H9 (cell line): ENCODE results near the gene ATP2B2. TPM values are rescaled to one million over a fixed set of nuclear protein-coding genes. Genes with fewer than 3 reads are reported as not detected.
A peak's percentile ranks its signal among the peaks of the same experiment; 100 is the strongest.

ENCODE experiments used
- DNase-seq: peaks from one replicate; pipeline ENCODE4 v3.0.0-alpha.2; 2017
- H2AFZ ChIP-seq: one replicate; pipeline ENCODE4 v1.6.1; 2013; ENCODE audit warnings: mild to moderate bottlenecking, low read length, control low read depth, moderate library complexity
- H2AK5ac ChIP-seq: 2 replicates; pipeline ENCODE4 v1.6.1; 2013; ENCODE audit warnings: low read length, control low read depth, mixed read lengths; ENCODE audit not compliant: insufficient read length
- H2BK120ac ChIP-seq: one replicate; pipeline ENCODE4 v1.6.1; 2013; ENCODE audit warnings: low read depth, mild to moderate bottlenecking, low read length, control low read depth, inconsistent platforms; ENCODE audit not compliant: poor library complexity, severe bottlenecking
- H2BK12ac ChIP-seq: 2 replicates; pipeline ENCODE4 v1.6.1; 2013; ENCODE audit warnings: low read length, control low read depth, mixed read lengths, low read depth; ENCODE audit not compliant: insufficient read length
- H2BK15ac ChIP-seq: 2 replicates; pipeline ENCODE4 v1.6.1; 2013; ENCODE audit warnings: low read depth, low read length, control low read depth
- H2BK20ac ChIP-seq: one replicate; pipeline ENCODE4 v1.6.1; 2013; ENCODE audit warnings: low read depth, mild to moderate bottlenecking, low read length, control low read depth, inconsistent platforms; ENCODE audit not compliant: poor library complexity, severe bottlenecking
- H2BK5ac ChIP-seq: 2 replicates; pipeline ENCODE4 v1.6.1; 2013; ENCODE audit warnings: low read length, control low read depth, mixed read lengths; ENCODE audit not compliant: insufficient read length
- H3K14ac ChIP-seq: 2 replicates; pipeline ENCODE4 v1.6.1; 2013; ENCODE audit warnings: low read length, control low read depth; ENCODE audit not compliant: insufficient read depth
- H3K18ac ChIP-seq: 2 replicates; pipeline ENCODE4 v1.6.1; 2013; ENCODE audit warnings: low read depth, mild to moderate bottlenecking, mixed read lengths, low read length, control low read depth; ENCODE audit not compliant: insufficient read length
- H3K23ac ChIP-seq: 2 replicates; pipeline ENCODE4 v1.6.1; 2013; ENCODE audit warnings: low read length, control low read depth, mixed read lengths, low read depth; ENCODE audit not compliant: insufficient read length
- H3K23me2 ChIP-seq: 2 replicates; pipeline ENCODE4 v1.6.1; 2013; ENCODE audit warnings: low read depth, mild to moderate bottlenecking, mixed read lengths, low read length, control low read depth; ENCODE audit not compliant: insufficient read length, poor library complexity, severe bottlenecking
- H3K27ac ChIP-seq: 2 replicates; pipeline ENCODE4 v1.5.1; 2013; ENCODE audit warnings: low read length, control low read depth, mixed read lengths, low read depth; ENCODE audit not compliant: insufficient read length
- H3K27me3 ChIP-seq: 2 replicates; pipeline ENCODE4 v1.6.1; 2013; ENCODE audit warnings: low read length, control low read depth, inconsistent platforms; ENCODE audit not compliant: insufficient read depth
- H3K4ac ChIP-seq: 2 replicates; pipeline ENCODE4 v1.6.1; 2013; ENCODE audit warnings: low read depth, mild to moderate bottlenecking, control low read depth, inconsistent platforms, low read length, moderate library complexity
- H3K4me1 ChIP-seq: 2 replicates; pipeline ENCODE4 v1.6.1; 2013; ENCODE audit warnings: low read length, control low read depth, inconsistent platforms; ENCODE audit not compliant: insufficient read depth
- H3K4me2 ChIP-seq: 2 replicates; pipeline ENCODE4 v1.6.1; 2013; ENCODE audit warnings: low read length, control low read depth, mixed read lengths; ENCODE audit not compliant: insufficient read length, insufficient read depth
- H3K56ac ChIP-seq: 2 replicates; pipeline ENCODE4 v1.6.1; 2013; ENCODE audit warnings: low read depth, mild to moderate bottlenecking, mixed read lengths, low read length, control low read depth; ENCODE audit not compliant: insufficient read length
- H3K79me1 ChIP-seq: 2 replicates; pipeline ENCODE4 v1.6.1; 2013; ENCODE audit warnings: low read depth, mild to moderate bottlenecking, moderate library complexity, low read length, control low read depth, inconsistent platforms; ENCODE audit not compliant: insufficient read depth, poor library complexity, severe bottlenecking
- H3K79me2 ChIP-seq: 2 replicates; pipeline ENCODE4 v1.6.1; 2013; ENCODE audit warnings: low read length, control low read depth, inconsistent platforms; ENCODE audit not compliant: insufficient read depth
- H3K9ac ChIP-seq: 2 replicates; pipeline ENCODE4 v1.6.1; 2013; ENCODE audit warnings: low read length, control low read depth, mixed read lengths; ENCODE audit not compliant: insufficient read length; ENCODE audit errors: extremely low read depth
- H3K9me3 ChIP-seq: one replicate; pipeline ENCODE4 v1.6.1; 2013; ENCODE audit warnings: low read depth, low read length, inconsistent platforms; ENCODE audit not compliant: control insufficient read depth
- H3T11ph ChIP-seq: one replicate; pipeline ENCODE4 v1.6.1; 2013; ENCODE audit warnings: mild to moderate bottlenecking, low read length, control low read depth, inconsistent platforms
- H4K20me1 ChIP-seq: one replicate; pipeline ENCODE4 v1.6.1; 2013; ENCODE audit not compliant: control insufficient read depth, insufficient read length, insufficient read depth
- H4K5ac ChIP-seq: 2 replicates; pipeline ENCODE4 v1.6.1; 2013; ENCODE audit warnings: low read depth, mild to moderate bottlenecking, mixed read lengths, low read length, control low read depth; ENCODE audit not compliant: insufficient read length
- H4K8ac ChIP-seq: replicated peaks from 2 replicates; pipeline ENCODE4 v1.6.1; 2013; ENCODE audit warnings: low read length, control low read depth, mixed read lengths, low read depth; ENCODE audit not compliant: insufficient read length
- H4K91ac ChIP-seq: 2 replicates; pipeline ENCODE4 v1.6.1; 2013; ENCODE audit warnings: low read depth, mild to moderate bottlenecking, moderate library complexity, mixed read lengths, low read length, control low read depth; ENCODE audit not compliant: insufficient read length
- H3K27ac Mint-ChIP-seq, 3 experiments: 2 replicates in 2 of 3; 3 replicates in 1 of 3; pipeline ENCODE4 v1.8.0; 2020 to 2021; ENCODE audit warnings: mixed read lengths in 3 of 3, mild to moderate bottlenecking in 1 of 3, moderate library complexity in 1 of 3
- H3K27me3 Mint-ChIP-seq: 2 replicates; pipeline ENCODE4 v1.8.0; 2021; ENCODE audit warnings: low read depth, mild to moderate bottlenecking, moderate library complexity, mixed read lengths
- H3K36me3 Mint-ChIP-seq, 3 experiments: 2 replicates in 2 of 3; 3 replicates in 1 of 3; pipeline ENCODE4 v1.8.0; 2020 to 2021; ENCODE audit warnings: low read depth in 3 of 3, mixed read lengths in 3 of 3; ENCODE audit not compliant: insufficient read depth in 1 of 3
- H3K4me1 Mint-ChIP-seq, 2 experiments: 2 replicates each; pipeline ENCODE4 v1.8.0; 2020; ENCODE audit warnings: mixed read lengths in 2 of 2
- H3K4me3 Mint-ChIP-seq, 2 experiments: 2 replicates in 1 of 2; 3 replicates in 1 of 2; pipeline ENCODE4 v1.8.0; 2020 to 2021; ENCODE audit warnings: mild to moderate bottlenecking in 2 of 2, mixed read lengths in 2 of 2, moderate library complexity in 1 of 2
- H3K9me3 Mint-ChIP-seq, 2 experiments: 2 replicates in 1 of 2; 3 replicates in 1 of 2; pipeline ENCODE4 v1.8.0; 2020; ENCODE audit warnings: mild to moderate bottlenecking in 2 of 2, mixed read lengths in 2 of 2, moderate library complexity in 1 of 2
- CTCF ChIP-seq: fragments of 200-600 bp; sonication (generic); conservative IDR thresholded peaks from 3 replicates; pipeline ENCODE4 v1.8.0; 2021; ENCODE audit warnings: antibody characterized with exemption, mild to moderate bottlenecking
- WGBS: extraction: QIAGEN DNeasy Blood & Tissue Kit; methylation state at CpG from one replicate; pipeline ENCODE4 v1.1.7; 2013; ENCODE audit warnings: missing lambda C conversion rate, low lambda C conversion rate, mixed read lengths; ENCODE audit not compliant: insufficient read length; ENCODE audit errors: extremely low coverage; 5-methylcytosine and 5-hydroxymethylcytosine counted together
- total RNA-seq: library from RNA; stranded (reverse); gene quantifications from 2 replicates; pipeline ENCODE4 v1.2.1, GENCODE V29; 2021

Gene ATP2B2
- total RNA-seq, 1 experiment from 2014 or later: 0.33 TPM

DNA sequence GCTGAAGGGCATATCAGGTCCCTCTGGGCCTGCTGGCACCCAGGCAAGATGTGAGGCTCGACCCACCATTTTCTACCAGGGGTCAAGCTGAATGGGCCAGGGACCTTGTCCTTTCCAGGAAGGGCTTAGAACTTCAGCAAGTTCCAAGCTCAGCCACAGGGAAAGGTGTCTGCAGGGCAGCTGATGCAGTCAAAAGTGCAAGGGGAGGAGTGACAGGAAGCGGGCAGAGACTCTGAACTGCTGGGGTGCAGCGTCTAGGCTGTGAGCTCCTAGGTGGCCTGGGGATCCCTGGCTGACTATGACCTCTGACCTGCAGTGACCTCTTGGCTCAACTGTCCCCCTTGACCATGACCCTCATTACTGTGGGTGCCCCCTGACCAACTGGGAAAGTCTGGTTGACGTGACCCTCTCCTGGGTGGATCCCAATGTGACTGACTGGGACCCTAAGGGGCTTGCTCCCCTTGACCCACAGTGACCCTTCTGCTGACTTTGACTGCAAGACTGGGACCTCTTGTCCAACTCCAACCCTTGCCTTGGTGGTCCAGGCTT, 170.1 kb downstream of the ATP2B2 start:
- Histone ChIP-seq H3K9me3 (no peaks in the 10 kb centered on the region), H2BK20ac (no peak overlapping the region), H2BK12ac (no peak overlapping the region), H3K9ac (no peak overlapping the region), H3K79me1 (no peaks in the 10 kb centered on the region), H2AK5ac (no peak overlapping the region), H4K8ac (no peak overlapping the region), H2AFZ (no peak overlapping the region), H4K20me1 (no peaks in the 10 kb centered on the region), H3K27ac (no peak overlapping the region), H2BK5ac (no peak overlapping the region), H3K23ac (no peak overlapping the region), H3K4me2 (no peak overlapping the region), H3T11ph (no peak overlapping the region), H3K23me2 (no peaks in the 10 kb centered on the region), H4K91ac (no peak overlapping the region), H3K18ac (no peak overlapping the region), H3K4ac (no peak overlapping the region), H3K27me3 (no peaks in the 10 kb centered on the region), H3K56ac (no peak overlapping the region), H2BK120ac (no peak overlapping the region), H3K79me2 (no peaks in the 10 kb centered on the region), H3K4me1 (peaks cover 2% of the 10 kb centered on the region; the same call in 1 of the 2 replicates), H4K5ac (no peak overlapping the region), H2BK15ac (no peak overlapping the region), H3K14ac (no peak overlapping the region)
- no peak for TF ChIP-seq CTCF
- no peak for DNase-seq
- Mint-ChIP-seq H3K27me3 (peaks cover 19% of the 10 kb centered on the region), H3K27ac (peak overlapping the region in 1 of 3 experiments; percentile 82; a peak in 1 of 7 replicates), H3K9me3 (no peaks in the 10 kb centered on the region), H3K36me3 (no peaks in the 10 kb centered on the region), H3K4me3 (no peak overlapping the region), H3K4me1 (peaks cover 14 to 23% of the 10 kb centered on the region in 2 experiments)
- WGBS: no CpG with 5 or more reads among the region's 4 CpGs
